Measurements from ENCODE around the gene DNM1.

DNA sequence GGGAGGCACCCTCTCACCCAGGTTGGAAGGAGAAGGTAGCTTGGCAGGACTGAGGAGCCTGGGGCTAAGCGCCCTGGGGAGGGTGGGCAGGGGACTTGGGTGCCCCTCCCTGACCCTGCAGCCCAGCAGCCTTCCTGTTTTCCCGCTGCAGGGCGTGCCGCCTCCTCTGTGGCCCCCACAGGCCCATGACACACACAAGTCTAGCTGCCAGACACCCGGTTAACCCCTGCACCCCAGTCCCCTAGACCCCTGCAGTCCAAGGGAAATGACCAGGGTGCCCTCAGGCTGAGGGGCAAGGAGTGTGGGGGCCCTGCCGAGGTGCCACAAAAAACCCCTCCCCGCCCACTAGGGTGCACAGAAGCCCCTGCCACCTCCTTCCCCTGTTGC lies 39.6 kb downstream of the DNM1 start:
- TF ChIP-seq, protein P1, sequence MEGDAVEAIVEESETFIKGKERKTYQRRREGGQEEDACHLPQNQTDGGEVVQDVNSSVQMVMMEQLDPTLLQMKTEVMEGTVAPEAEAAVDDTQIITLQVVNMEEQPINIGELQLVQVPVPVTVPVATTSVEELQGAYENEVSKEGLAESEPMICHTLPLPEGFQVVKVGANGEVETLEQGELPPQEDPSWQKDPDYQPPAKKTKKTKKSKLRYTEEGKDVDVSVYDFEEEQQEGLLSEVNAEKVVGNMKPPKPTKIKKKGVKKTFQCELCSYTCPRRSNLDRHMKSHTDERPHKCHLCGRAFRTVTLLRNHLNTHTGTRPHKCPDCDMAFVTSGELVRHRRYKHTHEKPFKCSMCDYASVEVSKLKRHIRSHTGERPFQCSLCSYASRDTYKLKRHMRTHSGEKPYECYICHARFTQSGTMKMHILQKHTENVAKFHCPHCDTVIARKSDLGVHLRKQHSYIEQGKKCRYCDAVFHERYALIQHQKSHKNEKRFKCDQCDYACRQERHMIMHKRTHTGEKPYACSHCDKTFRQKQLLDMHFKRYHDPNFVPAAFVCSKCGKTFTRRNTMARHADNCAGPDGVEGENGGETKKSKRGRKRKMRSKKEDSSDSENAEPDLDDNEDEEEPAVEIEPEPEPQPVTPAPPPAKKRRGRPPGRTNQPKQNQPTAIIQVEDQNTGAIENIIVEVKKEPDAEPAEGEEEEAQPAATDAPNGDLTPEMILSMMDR (IDR thresholded peaks at IDR 0.05): no peak
- TF ChIP-seq EP300 (IDR thresholded peaks at IDR 0.05) (no peak), POLR2A (IDR thresholded peaks at IDR 0.05) (no peak)
